ENCODE results near the gene DYNC1LI1.

Gene DYNC1LI1

GRCh38 chr3:32570421-32571191 is at the start of gene DYNC1LI1:
TSS of gene DYNC1LI1 (minus strand) at chr3:32570858. CDS start at chr3:32570770, 88 bp downstream.
- peak; percentile 92 for DNase-seq

- no peak for DNase-seq
Measured at GRCh38 chr3:32619395-32619794, 48.7 kb upstream of the DYNC1LI1 start.

GRCh38 chr3:32616267-32616962 is 45.8 kb upstream of the DYNC1LI1 start:
- no peak for DNase-seq

- no peak for DNase-seq
Measured at GRCh38 chr3:32614956-32615355, 44.3 kb upstream of the DYNC1LI1 start.

GRCh38 chr3:32613183-32613582 is 42.5 kb upstream of the DYNC1LI1 start:
- no peak for DNase-seq

GRCh38 chr3:32612547-32612946 is 41.9 kb upstream of the DYNC1LI1 start:
- DNase-seq, result no peak

- no peak for DNase-seq
Measured at GRCh38 chr3:32607522-32607921, 36.9 kb upstream of the DYNC1LI1 start.

GRCh38 chr3:32606960-32607359 is 36.3 kb upstream of the DYNC1LI1 start:
- DNase-seq, result no peak

- DNase-seq, result no peak
Measured at GRCh38 chr3:32606277-32606676, 35.6 kb upstream of the DYNC1LI1 start.

GRCh38 chr3:32603064-32603463 is 32.4 kb upstream of the DYNC1LI1 start:
- no peak for DNase-seq

GRCh38 chr3:32602206-32602605 is 31.5 kb upstream of the DYNC1LI1 start:
- no peak for DNase-seq

GRCh38 chr3:32601722-32602121 is 31.1 kb upstream of the DYNC1LI1 start:
- no peak for DNase-seq

- no peak for DNase-seq
Measured at GRCh38 chr3:32597656-32598055, 27.0 kb upstream of the DYNC1LI1 start.

GRCh38 chr3:32596909-32597369 is 26.3 kb upstream of the DYNC1LI1 start:
- no peak for DNase-seq

GRCh38 chr3:32596282-32596908 is 25.7 kb upstream of the DYNC1LI1 start:
- DNase-seq, result no peak

GRCh38 chr3:32595323-32595722 is 24.7 kb upstream of the DYNC1LI1 start:
- DNase-seq, result no peak

GRCh38 chr3:32593903-32594525 is 23.4 kb upstream of the DYNC1LI1 start:
- DNase-seq, result no peak

GRCh38 chr3:32592696-32593353 is 22.2 kb upstream of the DYNC1LI1 start:
- DNase-seq, result no peak

- no peak for DNase-seq
Measured at GRCh38 chr3:32592011-32592410, 21.4 kb upstream of the DYNC1LI1 start.

- DNase-seq, result no peak
Measured at GRCh38 chr3:32591186-32591585, 20.5 kb upstream of the DYNC1LI1 start.

GRCh38 chr3:32586356-32586755 is 15.7 kb upstream of the DYNC1LI1 start:
- DNase-seq, result no peak

- no peak for DNase-seq
Measured at GRCh38 chr3:32584660-32585059, 14.0 kb upstream of the DYNC1LI1 start.

- DNase-seq, result no peak
Measured at GRCh38 chr3:32583708-32584107, 13.1 kb upstream of the DYNC1LI1 start.
